ENCODE results near the gene TMPRSS4.

Gene TMPRSS4

GRCh38 chr11:118078911-118079411 lies 2.1 kb downstream of the TMPRSS4 start:
- FAIRE-seq (no peak), DNase-seq (ENCODE audit: insufficient read length, low spot score) (no peak)

GRCh38 chr11:118079491-118079890 lies 2.6 kb downstream of the TMPRSS4 start:
- DNase-seq (ENCODE audit: insufficient read length, low spot score): no peak
- no peak for FAIRE-seq
- TF ChIP-seq POLR2A (IDR thresholded peaks at IDR 0.05; ENCODE audit: low read depth, low read length): no peak

More at GRCh38 chr11:118078911-118079411, 2.1 kb downstream of the TMPRSS4 start:
- no peak for TF ChIP-seq POLR2A (IDR thresholded peaks at IDR 0.05; ENCODE audit: low read depth, low read length)

- FAIRE-seq: no peak
- TF ChIP-seq POLR2A (IDR thresholded peaks at IDR 0.05; ENCODE audit: low read depth, low read length): no peak
- no peak for DNase-seq (ENCODE audit: insufficient read length, low spot score)
Observed at GRCh38 chr11:118080296-118080695, 3.4 kb downstream of the TMPRSS4 start.

- FAIRE-seq (no peak), DNase-seq (ENCODE audit: insufficient read length, low spot score) (no peak)
- no peak for TF ChIP-seq POLR2A (IDR thresholded peaks at IDR 0.05; ENCODE audit: low read depth, low read length)
Observed at GRCh38 chr11:118081241-118081958, 4.5 kb downstream of the TMPRSS4 start.

- FAIRE-seq (no peak), DNase-seq (ENCODE audit: insufficient read length, low spot score) (no peak)
- TF ChIP-seq POLR2A (IDR thresholded peaks at IDR 0.05; ENCODE audit: low read depth, low read length): no peak
Observed at GRCh38 chr11:118082880-118083552, 6.1 kb downstream of the TMPRSS4 start.

- FAIRE-seq (no peak), DNase-seq (ENCODE audit: insufficient read length, low spot score) (no peak)
- no peak for TF ChIP-seq POLR2A (IDR thresholded peaks at IDR 0.05; ENCODE audit: low read depth, low read length)
Observed at GRCh38 chr11:118084247-118084646, 7.4 kb downstream of the TMPRSS4 start.

GRCh38 chr11:118084656-118085055 lies 7.8 kb downstream of the TMPRSS4 start:
- TF ChIP-seq POLR2A (IDR thresholded peaks at IDR 0.05; ENCODE audit: low read depth, low read length): no peak
- no peak for DNase-seq (ENCODE audit: insufficient read length, low spot score)
- FAIRE-seq: no peak

- DNase-seq (ENCODE audit: insufficient read length, low spot score): no peak
- TF ChIP-seq POLR2A (IDR thresholded peaks at IDR 0.05; ENCODE audit: low read depth, low read length): no peak
- FAIRE-seq: no peak
Observed at GRCh38 chr11:118086913-118087768, 10.3 kb downstream of the TMPRSS4 start, which contains the start of gene SMIM35. Gene SMIM35 (minus strand): TSS chr11:118086963. CDS start chr11:118086757, 206 bp downstream.

GRCh38 chr11:118087931-118088330 lies 11.1 kb downstream of the TMPRSS4 start:
- FAIRE-seq: no peak
- DNase-seq (ENCODE audit: insufficient read length, low spot score): no peak
- TF ChIP-seq POLR2A (IDR thresholded peaks at IDR 0.05; ENCODE audit: low read depth, low read length): no peak

- TF ChIP-seq POLR2A (IDR thresholded peaks at IDR 0.05; ENCODE audit: low read depth, low read length): no peak
- DNase-seq (ENCODE audit: insufficient read length, low spot score): no peak
- no peak for FAIRE-seq
Observed at GRCh38 chr11:118088531-118088930, 11.7 kb downstream of the TMPRSS4 start.

GRCh38 chr11:118090545-118091162 lies 13.8 kb downstream of the TMPRSS4 start:
- DNase-seq (ENCODE audit: insufficient read length, low spot score): no peak
- FAIRE-seq: no peak
- no peak for TF ChIP-seq POLR2A (IDR thresholded peaks at IDR 0.05; ENCODE audit: low read depth, low read length)

- DNase-seq (ENCODE audit: insufficient read length, low spot score): no peak
- no peak for FAIRE-seq
- TF ChIP-seq POLR2A (IDR thresholded peaks at IDR 0.05; ENCODE audit: low read depth, low read length): no peak
Observed at GRCh38 chr11:118091690-118092089, 14.8 kb downstream of the TMPRSS4 start.

GRCh38 chr11:118092907-118093571 lies 16.2 kb downstream of the TMPRSS4 start:
- no peak for DNase-seq (ENCODE audit: insufficient read length, low spot score)
- no peak for TF ChIP-seq POLR2A (IDR thresholded peaks at IDR 0.05; ENCODE audit: low read depth, low read length)
- no peak for FAIRE-seq
